Stomach (tissue), 4 donors: ENCODE measurements around the gene ATP6V0E2.

ENCODE experiments used
- EP300 ChIP-seq: sonication (generic); formaldehyde crosslinking; IDR thresholded peaks from one replicate; pipeline ENCODE4 v1.6.1; 2017; ENCODE audit warnings: antibody characterized with exemption
- TF ChIP-seq, protein P1 (sequence below), 7 experiments: fragments of 450-650 bp in 4 of 7; fragments of 200-600 bp in 3 of 7; sonication (generic) in 3 of 7; IDR thresholded peaks; one replicate each; pipeline ENCODE4 v1.5.1; 2016 to 2019; ENCODE audit warnings: antibody characterized with exemption in 7 of 7, control low read depth in 2 of 7, mild to moderate bottlenecking in 1 of 7

DNA sequence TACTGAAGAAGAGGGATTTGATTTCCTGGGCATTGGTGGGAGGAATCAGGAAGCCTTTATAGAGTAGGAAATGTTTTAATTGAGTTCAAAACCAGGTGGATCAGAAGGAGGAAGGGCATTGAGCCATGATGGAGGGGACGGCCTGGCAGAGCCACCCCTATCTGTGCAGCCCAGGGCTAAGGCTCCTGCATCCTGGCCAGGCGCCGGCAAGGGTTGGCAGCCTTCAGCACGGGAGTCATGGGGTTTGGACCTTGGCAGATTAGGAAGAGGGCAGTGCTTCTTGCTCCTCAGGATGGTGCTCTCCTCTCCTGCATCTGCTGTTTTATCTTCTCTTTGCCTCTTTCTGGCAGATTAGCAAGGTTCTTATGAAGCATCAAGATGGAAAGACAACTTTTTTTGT lies 23.1 kb upstream of the ATP6V0E2 start:
- TF ChIP-seq EP300: no peak
- TF ChIP-seq, protein P1, sequence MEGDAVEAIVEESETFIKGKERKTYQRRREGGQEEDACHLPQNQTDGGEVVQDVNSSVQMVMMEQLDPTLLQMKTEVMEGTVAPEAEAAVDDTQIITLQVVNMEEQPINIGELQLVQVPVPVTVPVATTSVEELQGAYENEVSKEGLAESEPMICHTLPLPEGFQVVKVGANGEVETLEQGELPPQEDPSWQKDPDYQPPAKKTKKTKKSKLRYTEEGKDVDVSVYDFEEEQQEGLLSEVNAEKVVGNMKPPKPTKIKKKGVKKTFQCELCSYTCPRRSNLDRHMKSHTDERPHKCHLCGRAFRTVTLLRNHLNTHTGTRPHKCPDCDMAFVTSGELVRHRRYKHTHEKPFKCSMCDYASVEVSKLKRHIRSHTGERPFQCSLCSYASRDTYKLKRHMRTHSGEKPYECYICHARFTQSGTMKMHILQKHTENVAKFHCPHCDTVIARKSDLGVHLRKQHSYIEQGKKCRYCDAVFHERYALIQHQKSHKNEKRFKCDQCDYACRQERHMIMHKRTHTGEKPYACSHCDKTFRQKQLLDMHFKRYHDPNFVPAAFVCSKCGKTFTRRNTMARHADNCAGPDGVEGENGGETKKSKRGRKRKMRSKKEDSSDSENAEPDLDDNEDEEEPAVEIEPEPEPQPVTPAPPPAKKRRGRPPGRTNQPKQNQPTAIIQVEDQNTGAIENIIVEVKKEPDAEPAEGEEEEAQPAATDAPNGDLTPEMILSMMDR (IDR thresholded peaks at IDR 0.05): no peak
